Tibial nerve (tissue), 4 donors: ENCODE data around the gene RBM25. TPM values are rescaled to one million over a fixed set of nuclear protein-coding genes. Genes with fewer than 3 reads are reported as not detected.
"Not testable (repeated sequence)": the region's sequence is repeated elsewhere in the genome, so short reads cannot be mapped to it uniquely, and the experiment has no call there.

Experiments used
- DNase-seq, 2 donors: peaks; one replicate each; pipeline ENCODE4 v3.0.0-alpha.2; 2019; ENCODE audit warnings: low spot score in 2 of 2
- H3K27ac ChIP-seq, 4 donors: fragments of 200-600 bp; sonication (generic) in 3 of 4; one replicate each; pipeline ENCODE4 v1.5.1; 2017 to 2019; ENCODE audit warnings: mild to moderate bottlenecking in 1 of 4
- H3K27me3 ChIP-seq, 2 donors: fragments of 200-600 bp; sonication (generic) in 1 of 2; one replicate each; pipeline versions ENCODE4 v1.5.1 to v1.6.0; 2017 to 2019
- H3K36me3 ChIP-seq, 3 donors: fragments of 200-600 bp; sonication (generic); one replicate each; pipeline ENCODE4 v1.5.1; 2018 to 2019
- H3K4me1 ChIP-seq, 4 donors: fragments of 200-600 bp; sonication (generic) in 3 of 4; one replicate each; pipeline ENCODE4 v1.5.1; 2017 to 2019
- H3K4me3 ChIP-seq, 4 donors: fragments of 200-600 bp; sonication (generic) in 3 of 4; one replicate each; pipeline ENCODE4 v1.5.1; 2017 to 2019; ENCODE audit warnings: mild to moderate bottlenecking in 1 of 4, moderate library complexity in 1 of 4
- H3K9me3 ChIP-seq, 4 donors: fragments of 200-600 bp; sonication (generic) in 3 of 4; one replicate each; pipeline ENCODE4 v1.5.1; 2017 to 2019
- CTCF ChIP-seq, 5 experiments: fragments of 200-600 bp in 3 of 5; fragments of 450-650 bp in 2 of 5; sonication (generic) in 3 of 5; IDR thresholded peaks; one replicate each; pipeline ENCODE4 v1.5.1; 2016 to 2019; ENCODE audit warnings: antibody characterized with exemption in 5 of 5, mild to moderate bottlenecking in 3 of 5, moderate library complexity in 2 of 5
- EP300 ChIP-seq, 2 donors: sonication (generic); formaldehyde crosslinking; IDR thresholded peaks; one replicate each; pipeline ENCODE4 v1.6.1; 2017; ENCODE audit warnings: antibody characterized with exemption in 2 of 2, mild to moderate bottlenecking in 1 of 2
- POLR2A ChIP-seq, 2 donors: fragments of 450-650 bp; IDR thresholded peaks; one replicate each; pipeline ENCODE4 v1.6.1; 2017; ENCODE audit warnings: antibody characterized with exemption in 2 of 2, mild to moderate bottlenecking in 2 of 2, moderate library complexity in 2 of 2
- WGBS, 2 donors: methylation state at CpG; one replicate each; pipeline ENCODE4 v1.1.5; 2018; 5-methylcytosine and 5-hydroxymethylcytosine counted together
- total RNA-seq, 4 donors: library from RNA; depleted of rRNA; stranded (reverse); fragments of >200 nt; gene quantifications; one replicate each; pipeline ENCODE4 v1.1.0, GENCODE V29; 2016

Gene RBM25
- total RNA-seq = 100 to 1,000 TPM in 2 of 4 donors, 10 to 100 TPM in 2; 87.4 to 120 (median 101) TPM

- Histone ChIP-seq H3K4me1 (peaks cover 0 to 47% (median 15%) of the 10 kb centered on the region in 4 donors), H3K4me3 (peak within 1 kb of the TSS; percentile 61 to 85 (median 68))
These were observed at the start of gene RBM25 for GRCh38 chr14:73058224-73058921. TSS of gene RBM25 (plus strand) at chr14:73058534. CDS start at chr14:73071642, 13,108 bp downstream.

GRCh38 chr14:73011189-73011588, 47.1 kb upstream of the RBM25 start:
- H3K36me3 ChIP-seq = peaks cover 0 to 27% (median 0%) of the 10 kb centered on the region in 3 donors
- H3K9me3 ChIP-seq, H3K4me3 ChIP-seq, H3K27me3 ChIP-seq, DNase-seq, H3K27ac ChIP-seq: not testable (repeated sequence)
- peaks cover 0 to 60% (median 13%) of the 10 kb centered on the region in 4 donors for H3K4me1 ChIP-seq
- 82 to 94% methylated on average over 7 of the region's 7 CpGs for WGBS, 2 donors

More at GRCh38 chr14:73058224-73058921, at the start of gene RBM25:
- no peaks in the 10 kb centered on the region for H3K9me3 ChIP-seq
- H3K27me3 ChIP-seq = no peaks in the 10 kb centered on the region
- 0% methylated on average over 48 to 57 of the region's 57 CpGs for WGBS, 2 donors
- TF ChIP-seq CTCF (IDR thresholded peaks at IDR 0.05) = peak in 2 of 5 experiments; percentile 32 to 45
- peak; percentile 93 to 94 for TF ChIP-seq POLR2A (IDR thresholded peaks at IDR 0.05)
- peak; percentile 81 to 99 for TF ChIP-seq EP300 (IDR thresholded peaks at IDR 0.05)
- H3K27ac ChIP-seq = peak within 1 kb of the TSS; percentile 74 to 97 (median 92)
- H3K36me3 ChIP-seq = no peaks in the 10 kb centered on the region
- DNase-seq = peak; percentile 94 to 97

- Histone ChIP-seq H3K27ac (peak overlapping the region in 3 of 4 donors; percentile 47 to 82 (median 77)), H3K4me1 (peaks cover 0 to 50% (median 11%) of the 10 kb centered on the region in 4 donors), H3K27me3 (no peaks in the 10 kb centered on the region), H3K4me3 (no peak overlapping the region), H3K9me3 (no peaks in the 10 kb centered on the region), H3K36me3 (peaks cover 0 to 45% (median 0%) of the 10 kb centered on the region in 3 donors)
- WGBS, 2 donors = 43 to 59% methylated on average over 2 of the region's 2 CpGs
- DNase-seq = no peak
- TF ChIP-seq CTCF (IDR thresholded peaks at IDR 0.05) = no peak
- TF ChIP-seq POLR2A (IDR thresholded peaks at IDR 0.05) = no peak
- no peak for TF ChIP-seq EP300 (IDR thresholded peaks at IDR 0.05)
These were observed 44.2 kb upstream of the RBM25 start for GRCh38 chr14:73014105-73014504.

GRCh38 chr14:73015552-73015951, 42.8 kb upstream of the RBM25 start:
- not testable (repeated sequence) for DNase-seq, H3K4me3 ChIP-seq, H3K27me3 ChIP-seq, H3K9me3 ChIP-seq
- H3K27ac ChIP-seq = peak overlapping the region in 3 of 4 donors; percentile 17 to 82 (median 50)
- H3K36me3 ChIP-seq = peaks cover 0 to 52% (median 0%) of the 10 kb centered on the region in 3 donors
- WGBS, 2 donors = 90 to 94% methylated on average over 14 of the region's 14 CpGs
- peaks cover 0 to 41% (median 11%) of the 10 kb centered on the region in 4 donors for H3K4me1 ChIP-seq

- not testable (repeated sequence) for H3K27me3 ChIP-seq, H3K4me3 ChIP-seq, DNase-seq, H3K9me3 ChIP-seq
- H3K4me1 ChIP-seq = peaks cover 0 to 41% (median 11%) of the 10 kb centered on the region in 4 donors
- peak overlapping the region in 2 of 4 donors; percentile 50 to 82 for H3K27ac ChIP-seq
- peaks cover 0 to 57% (median 0%) of the 10 kb centered on the region in 3 donors for H3K36me3 ChIP-seq
- WGBS, 2 donors = 93 to 97% methylated on average over 10 of the region's 10 CpGs
These were observed 42.3 kb upstream of the RBM25 start for GRCh38 chr14:73016011-73016410.

- DNase-seq = no peak
- Histone ChIP-seq H3K27ac (no peak overlapping the region), H3K4me1 (peaks cover 0 to 54% (median 16%) of the 10 kb centered on the region in 4 donors), H3K4me3 (no peak overlapping the region), H3K9me3 (no peaks in the 10 kb centered on the region), H3K36me3 (peaks cover 0 to 61% (median 4%) of the 10 kb centered on the region in 3 donors), H3K27me3 (no peaks in the 10 kb centered on the region)
- TF ChIP-seq POLR2A (IDR thresholded peaks at IDR 0.05) (no peak), EP300 (IDR thresholded peaks at IDR 0.05) (no peak), CTCF (IDR thresholded peaks at IDR 0.05) (no peak)
- WGBS, 2 donors = 87 to 93% methylated on average over 4 of the region's 4 CpGs
These were observed 36.3 kb upstream of the RBM25 start for GRCh38 chr14:73022051-73022450.
